DMS114 treated with DMSO at 0.1 percent for 48 hours (cell line): ENCODE results near the gene AP1AR.

ENCODE experiments used
- DNase-seq: peaks from one replicate; lab custom pipeline; 2025; ENCODE audit not compliant: unreplicated experiment; lab: John Stamatoyannopoulos, UW

AP1AR gene

GRCh38 chr4:112219826-112220366 lies 11.7 kb upstream of the AP1AR start:
- no peak for DNase-seq

DNA sequence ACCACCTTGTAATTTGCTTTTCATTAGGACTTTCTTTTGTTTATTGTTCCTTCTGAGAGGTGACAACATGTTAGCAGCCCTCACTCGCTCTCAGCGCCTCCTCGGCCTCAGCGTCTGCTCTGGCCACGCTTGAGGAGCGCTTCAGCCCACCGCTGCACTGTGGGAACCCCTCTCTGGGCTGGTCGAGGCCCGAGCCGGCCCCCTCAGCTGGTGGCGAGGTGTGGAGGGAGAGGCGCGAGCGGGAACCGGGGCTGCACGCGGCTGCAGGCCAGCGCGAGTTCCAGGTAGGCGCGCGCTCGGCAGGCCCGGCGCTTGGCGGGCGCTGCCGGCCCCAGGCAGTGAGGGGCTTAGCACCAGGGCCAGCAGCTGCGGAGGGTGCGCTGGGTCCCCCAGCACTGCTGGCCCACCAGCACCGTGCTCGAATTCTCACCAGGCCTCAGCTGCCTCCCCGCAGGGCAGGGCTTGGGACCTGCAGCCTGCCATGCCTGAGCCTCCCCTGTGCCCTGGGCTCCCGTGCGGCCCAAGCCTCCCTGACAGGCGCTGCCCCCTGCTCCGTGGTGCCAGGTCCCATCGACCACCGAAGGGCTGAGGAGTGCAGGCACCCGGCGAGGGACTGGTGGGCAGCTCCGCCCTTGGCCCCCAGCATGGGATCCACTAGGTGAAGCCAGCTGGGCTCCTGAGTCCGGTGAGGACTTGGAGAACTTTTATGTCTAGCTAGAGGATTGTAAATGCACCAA lies 9.2 kb upstream of the AP1AR start:
- no peak for DNase-seq

DNA sequence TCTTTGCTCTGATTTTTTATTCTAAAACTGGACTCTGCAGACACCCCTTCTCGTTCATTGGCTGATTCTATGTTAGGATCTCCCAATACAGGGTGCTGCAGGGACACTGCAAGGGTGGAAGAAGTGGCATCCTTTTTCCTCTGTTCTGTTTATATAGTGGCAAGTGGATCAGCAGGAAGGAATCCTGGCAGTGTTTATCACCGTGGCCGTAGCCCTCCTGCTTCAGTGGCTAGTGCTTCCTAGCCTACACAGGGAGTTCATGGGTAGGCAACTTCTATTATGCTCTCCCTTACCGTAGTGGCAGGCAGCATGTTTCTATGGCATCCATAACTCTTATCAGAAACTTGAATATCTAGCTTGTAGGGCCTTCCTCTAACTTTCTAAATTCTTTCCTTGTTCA lies 6.4 kb upstream of the AP1AR start:
- no peak for DNase-seq

DNA sequence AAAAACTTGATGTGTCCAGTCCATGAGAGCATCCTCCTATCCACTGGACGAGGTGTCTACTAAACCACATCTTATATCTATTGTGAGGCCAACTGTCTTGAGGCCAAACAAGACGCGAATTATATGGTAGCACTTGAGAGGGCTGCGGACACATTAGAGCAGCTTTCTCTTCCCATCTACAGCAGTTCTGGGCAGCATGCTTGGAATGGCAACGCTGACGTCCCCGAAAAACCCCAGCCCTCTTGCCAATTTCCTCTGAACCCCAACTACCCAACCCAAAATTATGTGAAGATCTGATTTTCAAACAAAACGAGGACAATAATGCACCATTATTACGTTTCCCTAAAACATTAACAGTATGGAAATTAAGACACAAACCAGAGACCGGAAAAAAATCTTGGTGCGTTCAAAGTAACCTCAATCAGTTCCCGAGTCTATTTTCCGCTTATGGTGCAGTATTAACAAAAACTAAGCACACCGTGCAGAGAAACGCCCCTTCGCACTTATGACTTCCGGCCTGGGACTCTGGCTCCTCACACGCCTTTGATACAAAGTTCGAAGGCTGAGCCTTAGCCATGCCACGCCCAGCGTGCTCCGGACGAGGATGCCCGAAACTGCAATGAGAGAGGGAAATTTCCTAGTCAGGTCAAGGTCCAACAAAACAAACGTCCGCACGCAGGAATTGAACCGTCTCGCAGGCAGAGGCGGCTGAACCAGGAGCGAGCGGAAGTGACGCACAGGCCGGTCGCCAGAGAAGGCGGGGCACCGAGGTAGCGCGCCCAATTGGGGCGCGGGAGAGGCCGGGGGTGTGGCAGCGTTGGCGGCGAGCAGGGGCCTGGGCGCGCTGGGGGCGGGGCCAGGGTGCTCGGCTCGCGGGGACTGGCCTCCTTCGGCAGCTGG lies 458 bp upstream of the AP1AR start:
- peak; percentile 82 for DNase-seq

DNA sequence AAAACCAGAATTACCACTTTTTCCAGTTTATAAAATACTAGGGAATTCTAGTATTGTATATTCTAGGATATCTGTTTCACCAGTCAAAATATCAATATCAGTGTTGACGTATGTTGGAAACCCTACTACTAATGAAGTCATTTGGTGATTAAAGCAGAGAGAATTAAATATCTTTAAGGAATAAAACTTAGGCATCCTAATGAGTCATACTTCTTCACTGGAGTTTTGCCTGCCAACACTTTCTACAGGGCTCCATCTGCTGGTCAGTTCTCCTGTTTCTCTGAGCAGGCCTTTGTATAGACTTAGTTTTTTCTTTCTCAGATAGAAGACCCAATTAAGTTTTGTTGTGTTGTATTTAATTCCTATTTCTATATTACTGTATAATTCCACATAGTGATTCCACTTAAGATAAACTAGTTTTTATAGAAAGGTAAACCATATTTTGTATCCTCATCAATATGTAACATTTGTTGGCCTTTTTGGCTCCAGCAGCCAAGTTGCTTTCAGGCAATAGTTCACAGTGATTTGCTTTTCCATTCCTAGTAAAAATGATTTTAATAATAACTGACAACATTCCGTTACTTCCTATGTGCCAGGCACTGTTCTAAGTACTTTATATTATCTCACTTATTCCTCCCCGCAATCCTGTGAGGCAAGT lies 3.5 kb downstream of the AP1AR start:
- peak; percentile 63 for DNase-seq

DNA sequence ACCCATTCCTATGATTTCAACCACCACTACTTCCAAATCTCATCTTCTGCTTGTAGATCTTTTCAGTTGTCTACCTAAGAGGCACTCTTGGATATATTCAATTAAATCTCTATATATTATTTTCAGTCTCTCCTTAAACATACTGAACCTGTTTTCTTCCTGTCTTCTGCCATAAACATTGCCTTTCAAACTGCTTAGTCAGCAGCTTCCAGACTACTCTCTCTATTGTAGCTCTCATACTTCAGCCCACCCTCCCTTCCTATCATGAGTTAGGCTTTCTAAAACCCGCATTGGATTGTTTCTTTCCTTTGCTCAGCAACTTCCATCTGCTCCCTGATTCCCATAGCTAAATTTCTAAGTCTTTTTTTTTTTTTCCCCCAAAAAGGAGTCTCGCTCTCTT lies 4.5 kb downstream of the AP1AR start:
- no peak for DNase-seq

GRCh38 chr4:112238833-112239232 lies 7.2 kb downstream of the AP1AR start:
- DNase-seq, result no peak

DNA sequence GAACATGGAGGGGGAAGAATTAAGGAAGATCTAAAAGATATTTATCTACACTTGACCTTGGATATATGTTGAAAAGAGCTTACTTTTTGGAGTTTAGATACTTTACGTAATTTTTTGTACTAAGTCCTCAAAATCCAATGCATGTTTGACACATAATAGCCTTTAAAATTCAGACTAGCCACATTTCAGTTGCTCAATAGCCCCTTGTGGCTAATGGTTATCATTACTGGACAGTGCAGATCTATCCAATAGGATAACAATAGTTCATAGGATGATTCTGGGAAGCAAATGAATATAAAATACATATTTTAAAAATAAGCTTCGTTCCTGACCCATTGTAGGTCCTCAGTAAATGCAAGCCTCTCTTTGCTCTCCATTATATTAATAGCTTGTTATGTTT lies 13.8 kb downstream of the AP1AR start:
- DNase-seq, result no peak

- DNase-seq, result no peak
Observed at GRCh38 chr4:112247021-112247420, 15.4 kb downstream of the AP1AR start.

DNA sequence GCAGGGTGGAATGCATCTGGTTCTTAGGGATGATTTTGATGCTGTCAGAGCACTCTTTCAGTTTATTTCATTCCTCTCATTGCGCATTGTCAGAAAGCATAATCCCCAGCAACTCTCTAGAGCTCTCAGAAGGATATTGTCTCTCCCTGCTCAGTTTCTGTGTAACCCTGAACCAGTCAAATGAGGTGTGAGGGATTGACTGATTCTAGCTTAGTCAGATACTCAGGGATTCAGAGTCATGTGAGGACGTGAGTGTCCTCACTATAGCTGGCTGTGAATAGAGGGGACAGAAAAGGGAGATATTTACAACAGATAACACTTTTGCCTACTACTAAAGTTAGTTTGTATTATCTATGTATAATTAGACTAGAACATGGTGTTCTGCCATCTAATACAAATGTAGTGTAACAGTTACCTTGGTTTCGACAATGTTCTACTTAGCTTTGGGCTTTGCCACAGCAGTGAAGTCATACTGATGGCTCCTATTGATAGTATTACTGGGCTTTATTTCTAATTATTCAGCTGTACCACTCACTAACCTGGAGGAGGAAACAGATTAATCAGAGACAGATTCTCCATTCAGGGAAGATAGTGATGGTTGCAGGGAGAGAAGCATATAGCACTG lies 19.5 kb downstream of the AP1AR start:
- DNase-seq, result no peak

DNA sequence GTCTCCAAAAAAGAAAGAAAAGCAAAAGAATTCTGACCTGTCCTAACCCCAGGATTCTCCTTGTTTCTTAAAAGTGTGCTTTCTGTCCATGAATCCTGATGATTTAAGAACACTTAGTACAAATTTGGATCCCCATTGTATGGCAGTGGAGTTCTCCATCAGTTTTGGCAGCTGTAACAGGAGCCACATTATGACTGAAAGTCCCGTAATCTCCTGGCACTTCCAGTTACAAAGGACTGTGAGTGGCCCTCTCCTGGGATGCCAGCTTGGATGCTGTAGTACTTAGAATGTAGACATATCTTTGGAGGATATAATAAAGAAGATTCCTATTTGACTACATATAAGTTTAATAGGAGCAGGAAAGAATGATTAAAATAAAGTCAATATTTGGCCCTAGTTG lies 20.6 kb downstream of the AP1AR start:
- no peak for DNase-seq

DNA sequence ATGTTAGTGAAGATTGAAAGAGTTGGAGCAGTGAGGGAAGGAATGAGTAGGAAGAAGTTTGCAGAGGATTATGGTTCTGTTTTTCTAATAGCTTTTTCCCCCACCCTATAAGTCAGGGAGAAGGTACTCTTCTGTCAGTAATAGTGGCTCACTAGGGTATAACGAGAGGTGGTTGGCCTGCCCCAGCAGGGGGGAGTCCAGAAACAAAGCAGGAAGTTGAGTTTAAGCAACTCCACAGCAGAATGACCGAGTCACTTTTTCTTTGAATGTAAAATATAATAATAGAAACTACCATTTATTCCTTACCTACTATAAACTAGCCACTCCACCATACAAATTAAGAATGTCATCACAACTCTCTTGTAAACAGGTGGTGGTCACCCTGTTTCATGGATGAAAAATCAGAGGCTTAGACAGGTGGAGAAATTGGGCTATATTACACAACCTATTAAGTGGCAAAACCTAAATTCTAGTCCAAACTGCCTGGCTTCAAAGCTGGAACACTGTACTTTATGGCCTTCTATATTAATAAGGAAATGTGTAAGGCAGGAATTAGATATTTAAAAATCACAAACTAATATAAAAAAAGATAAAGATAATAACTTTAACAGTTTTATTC lies 21.9 kb downstream of the AP1AR start:
- DNase-seq, result no peak

DNA sequence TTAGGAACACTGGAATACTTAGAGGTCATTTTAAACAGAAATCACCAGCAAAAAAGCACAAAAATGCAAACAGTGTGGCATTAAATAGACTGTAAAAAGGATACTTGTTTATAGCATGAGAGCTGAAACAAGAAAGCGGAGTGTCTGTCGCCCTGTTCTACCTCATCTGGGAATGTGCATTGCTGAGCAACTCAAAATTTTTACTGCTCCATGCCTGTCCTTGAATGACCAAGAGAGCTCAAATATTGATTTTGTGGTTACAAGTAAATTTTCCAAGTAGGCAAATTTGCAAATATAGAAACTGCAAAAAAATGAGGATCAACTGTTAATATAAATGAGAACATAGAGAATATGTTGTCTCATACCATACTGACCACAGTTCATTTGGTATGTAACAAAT lies 25.5 kb downstream of the AP1AR start:
- DNase-seq, result no peak

- DNase-seq, result peak; percentile 15
Observed at GRCh38 chr4:112266823-112267222, 35.2 kb downstream of the AP1AR start.

DNA sequence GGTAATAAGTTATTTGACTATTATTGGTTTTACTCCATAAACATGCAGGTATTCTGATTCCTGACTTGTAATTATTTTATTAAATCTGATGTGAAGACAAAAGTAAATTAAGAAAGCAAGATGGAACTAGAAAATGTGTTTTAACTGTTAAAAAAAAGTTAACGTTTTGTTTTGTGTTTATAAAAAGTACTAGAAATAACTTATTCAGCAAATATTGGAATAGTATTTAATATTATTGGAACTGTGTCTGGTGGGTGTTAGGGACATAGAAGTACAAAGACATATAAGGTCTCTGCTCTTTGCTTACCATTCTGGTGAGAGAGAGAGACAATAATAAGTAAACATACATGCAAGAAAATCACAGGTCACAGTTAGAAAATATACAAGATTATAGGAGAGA lies 38.5 kb downstream of the AP1AR start:
- DNase-seq, result no peak

DNA sequence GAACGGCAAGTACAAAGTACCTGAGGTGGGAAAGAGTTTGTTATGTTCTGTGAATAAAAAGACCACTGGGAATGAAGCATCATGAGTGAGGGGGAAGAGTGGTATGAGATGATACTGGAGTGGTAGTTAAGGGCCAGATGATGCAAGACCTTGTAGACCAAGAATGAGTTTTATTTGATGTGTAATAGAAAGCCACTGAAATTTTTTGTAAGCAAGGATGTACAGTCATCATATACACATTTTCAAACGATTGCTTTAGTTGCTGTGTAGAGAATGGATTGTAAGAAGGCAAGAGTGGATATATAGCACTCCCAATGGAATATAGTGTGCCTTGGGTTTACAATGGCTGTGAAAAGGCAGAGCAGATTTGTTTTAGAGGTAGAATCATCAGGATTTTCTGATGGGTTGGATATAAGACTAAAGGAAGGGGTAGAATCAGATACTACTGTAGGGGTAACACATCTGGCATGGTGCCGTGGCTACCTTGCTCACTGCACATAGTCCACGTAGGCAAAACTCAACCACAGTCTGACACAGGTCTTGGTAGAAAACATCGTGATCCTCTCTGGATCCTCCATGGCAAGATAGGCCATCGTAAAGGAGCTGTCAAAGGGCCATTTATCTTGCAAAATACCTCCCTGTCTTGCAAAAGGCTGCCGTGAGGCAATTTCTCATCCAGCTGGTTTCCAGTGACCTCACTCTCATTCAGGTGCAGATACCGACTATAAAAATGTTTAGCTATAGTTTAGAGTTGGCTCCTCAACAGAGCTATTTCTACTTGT lies 39.2 kb downstream of the AP1AR start:
- no peak for DNase-seq

DNA sequence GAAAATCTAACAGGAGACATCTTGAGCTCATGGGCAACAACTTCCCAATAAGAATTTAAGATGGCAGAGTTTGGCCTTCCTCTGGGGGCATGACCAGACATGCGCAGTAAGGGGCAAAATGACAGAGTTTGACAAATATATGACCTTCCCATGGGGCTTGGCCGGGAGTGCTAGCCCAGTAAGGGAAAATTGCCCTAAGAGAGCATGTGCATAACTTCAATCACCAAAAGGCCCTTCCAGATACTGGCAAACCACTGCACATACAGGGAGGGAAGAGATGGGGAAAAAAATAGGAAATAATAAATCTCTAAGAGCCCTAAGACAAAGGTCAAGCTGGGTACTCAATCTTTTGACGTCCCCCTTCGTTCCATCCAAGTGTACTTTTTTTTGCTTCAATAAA lies 40.7 kb downstream of the AP1AR start:
- DNase-seq, result no peak

- DNase-seq, result no peak
Observed at GRCh38 chr4:112274959-112275358, 43.4 kb downstream of the AP1AR start.

GRCh38 chr4:112276113-112276512 lies 44.5 kb downstream of the AP1AR start:
- no peak for DNase-seq

GRCh38 chr4:112277220-112277619 lies 45.6 kb downstream of the AP1AR start:
- DNase-seq, result no peak
